ENCODE data around the gene LGALS16. TPM values are rescaled to one million over a fixed set of nuclear protein-coding genes. Genes with fewer than 3 reads are reported as not detected.

LGALS16 gene
- total and polyA plus RNA-seq, 10 of the 15 experiments (the other 5 are each of a cell fraction or from before 2014, with no cell fraction given) = not detected

- TF ChIP-seq NRF1 (conservative IDR thresholded peaks at IDR 0.05; ENCODE audit: low read depth, low read length) (no peak), POU2F2 (IDR thresholded peaks at IDR 0.05; ENCODE audit: borderline replicate concordance, low read depth, low read length) (peak; percentile 94), SRF (IDR thresholded peaks at IDR 0.05; ENCODE audit: low read depth in 2 of 2, low read length in 2 of 2) (no peak), NFYB (IDR thresholded peaks at IDR 0.05; ENCODE audit: insufficient read depth, low read depth, low read length) (0 out of 2 replicates have a peak, but pooled peaks have one; percentile 46), SUZ12 (IDR thresholded peaks at IDR 0.05; ENCODE audit: unreplicated experiment) (no peak), SP1 (IDR thresholded peaks at IDR 0.05; ENCODE audit: low read depth, low read length) (no peak), BCL3 (IDR thresholded peaks at IDR 0.05; ENCODE audit: borderline replicate concordance, insufficient read depth, low read depth, low read length, poor library complexity, severe bottlenecking) (peak; percentile 20), MTA3 (IDR thresholded peaks at IDR 0.05; ENCODE audit: borderline replicate concordance, low read length) (no peak), NFYA (IDR thresholded peaks at IDR 0.05; ENCODE audit: borderline replicate concordance, low read depth, low read length) (no peak), ATF2 (IDR thresholded peaks at IDR 0.05; ENCODE audit: low read length) (peak; percentile 67; the same call in 1 of the 2 replicates), SPI1 (IDR thresholded peaks at IDR 0.05; ENCODE audit: borderline replicate concordance, insufficient read depth, low read depth, low read length) (peak; percentile 75; the same call in 1 of the 2 replicates), POLR2A (IDR thresholded peaks at IDR 0.05; ENCODE audit: low read depth, low read length) (0 out of 2 replicates have a peak, but pooled peaks have one; percentile 19), SKIL (IDR thresholded peaks at IDR 0.05; ENCODE audit: low read depth, poor library complexity, severe bottlenecking) (peak; percentile 75), NBN (IDR thresholded peaks at IDR 0.05) (peak; percentile 73; the same call in 1 of the 2 replicates), IRF3 (IDR thresholded peaks at IDR 0.05) (no peak), ZBED1 (IDR thresholded peaks at IDR 0.05; ENCODE audit: borderline replicate concordance) (0 out of 2 replicates have a peak, but pooled peaks have one; percentile 36), RAD51 (IDR thresholded peaks at IDR 0.05) (0 out of 2 replicates have a peak, but pooled peaks have one; percentile 10), RELB (IDR thresholded peaks at IDR 0.05; ENCODE audit: low read depth) (peak; percentile 70), TCF12 (IDR thresholded peaks at IDR 0.05; ENCODE audit: low read depth, low read length) (no peak), MTA2 (IDR thresholded peaks at IDR 0.05; ENCODE audit: low read depth) (peak; percentile 55; the same call in 1 of the 2 replicates), RFX5 (IDR thresholded peaks at IDR 0.05; ENCODE audit: low read depth, low read length) (no peak), TARDBP (IDR thresholded peaks at IDR 0.05; ENCODE audit: borderline replicate concordance) (no peak), SMAD1 (IDR thresholded peaks at IDR 0.05; ENCODE audit: low read depth, partially characterized antibody) (peak; percentile 26), RB1 (IDR thresholded peaks at IDR 0.05; ENCODE audit: borderline replicate concordance) (no peak)
Measured at GRCh38 chr19:39701291-39701690, 45.6 kb downstream of the LGALS16 start (continued).

All from GM12878 (cell line).